GM18861 (cell line): ENCODE data around the gene FABP1.

Experiments used
- ATAC-seq: cut with Tn5 transposase; IDR thresholded peaks from one replicate; pipeline ENCODE4 v1.9.1; 2021; ENCODE audit not compliant: unreplicated experiment

The FABP1 gene

GRCh38 chr2:88085099-88085498, 42.8 kb downstream of the FABP1 start:
- ATAC-seq: no peak

GRCh38 chr2:88082781-88083180, 45.1 kb downstream of the FABP1 start:
- ATAC-seq: no peak

GRCh38 chr2:88081924-88082608, 45.8 kb downstream of the FABP1 start:
- no peak for ATAC-seq

- no peak for ATAC-seq
These were observed 47.3 kb downstream of the FABP1 start for GRCh38 chr2:88080545-88080944.

GRCh38 chr2:88078643-88079172, 49.2 kb downstream of the FABP1 start:
- no peak for ATAC-seq

GRCh38 chr2:88077080-88077479, 50.8 kb downstream of the FABP1 start:
- no peak for ATAC-seq

GRCh38 chr2:88074854-88075292, 53.0 kb downstream of the FABP1 start:
- ATAC-seq: no peak

- ATAC-seq: no peak
These were observed 53.7 kb downstream of the FABP1 start for GRCh38 chr2:88074150-88074549.
